Stimulated activated naive CD4-positive, alpha-beta T cell (primary cell): Measurements from ENCODE around the gene NDC1.
"Not testable (repeated sequence)": the region's sequence is repeated elsewhere in the genome, so short reads cannot be mapped to it uniquely, and the experiment has no call there.

Experiments
- DNase-seq, 6 experiments: peaks; one replicate each; lab custom pipeline; 2025; lab: John Stamatoyannopoulos, UW

Gene NDC1

DNA sequence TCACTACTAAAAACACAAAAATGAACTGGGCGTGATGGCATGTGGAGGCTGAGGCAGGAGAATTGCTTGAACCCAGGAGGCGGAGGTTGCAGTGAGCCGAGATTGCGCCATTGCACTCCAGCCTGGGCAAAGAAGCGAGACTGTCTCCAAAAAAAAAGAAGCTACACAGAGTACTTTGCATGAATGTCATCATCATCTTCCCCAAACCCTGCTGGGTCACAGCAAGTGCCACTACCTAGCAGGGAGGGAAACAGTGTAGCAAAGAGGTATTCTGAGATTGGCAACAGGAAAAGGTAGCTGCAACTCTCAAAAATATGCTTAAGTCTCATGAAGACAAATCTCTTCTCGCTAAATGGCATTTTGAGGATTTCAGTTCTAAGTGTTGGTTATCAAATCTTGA is 12.8 kb downstream of the NDC1 start:
- DNase-seq: no peak

DNA sequence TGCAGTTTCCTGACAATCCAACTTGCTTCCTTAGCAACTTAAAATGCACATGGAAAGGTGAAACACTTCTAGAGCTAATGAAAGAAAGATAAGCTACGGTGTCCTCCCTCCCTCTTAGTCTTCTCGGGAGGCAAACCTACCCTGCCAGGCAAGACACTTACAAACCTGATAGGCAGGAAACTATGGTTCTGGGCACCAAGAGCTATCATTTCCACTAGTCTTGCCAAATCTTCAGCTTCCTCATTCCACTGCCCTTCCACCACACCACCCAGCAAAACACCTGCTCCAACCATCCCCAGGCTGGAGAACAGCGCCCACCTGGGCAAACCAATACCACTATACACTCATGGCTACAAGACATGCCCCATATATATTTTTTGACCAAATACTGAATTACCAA is 15.2 kb downstream of the NDC1 start:
- no peak for DNase-seq

- DNase-seq: no peak
Observed at GRCh38 chr1:53821380-53821779, 16.7 kb downstream of the NDC1 start.

- DNase-seq: no peak
Observed at GRCh38 chr1:53819387-53819786, 18.7 kb downstream of the NDC1 start.

DNA sequence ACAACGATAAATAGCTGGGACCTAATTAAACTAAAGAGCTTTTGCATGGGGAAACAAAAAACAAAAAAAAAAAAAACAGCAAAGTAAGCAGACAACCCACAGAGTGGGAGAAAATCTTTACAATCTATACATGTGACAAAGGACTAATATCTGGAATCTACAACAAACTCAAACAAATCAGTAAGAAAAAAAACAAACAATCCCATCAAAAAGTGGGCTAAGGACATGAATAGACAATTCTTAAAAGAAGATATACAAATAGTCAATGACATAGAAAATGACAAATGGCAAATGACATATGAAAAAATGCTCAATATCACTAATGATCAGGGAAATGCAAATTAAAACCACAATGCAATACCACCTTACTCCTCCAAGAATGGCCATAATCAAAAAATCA is 21.5 kb downstream of the NDC1 start:
- not testable (repeated sequence) for DNase-seq

DNA sequence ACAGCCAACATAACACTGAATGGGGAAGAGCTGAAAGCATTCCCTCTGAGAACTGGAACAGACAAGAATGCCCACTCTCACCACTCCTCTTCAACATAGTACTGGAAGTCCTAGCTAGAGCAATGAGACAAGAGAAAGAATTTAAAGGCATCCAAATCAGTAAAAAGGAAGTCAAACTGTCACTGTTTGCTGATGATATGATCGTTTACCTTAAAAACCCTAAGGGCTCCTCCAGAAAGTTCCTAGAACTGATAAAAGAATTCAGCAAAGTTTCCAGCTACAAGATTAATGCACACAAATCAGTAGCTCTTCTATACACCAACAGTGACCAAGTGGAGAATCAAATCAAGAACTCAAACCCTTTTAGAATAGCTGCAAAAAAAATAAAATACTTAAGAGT is 22.6 kb downstream of the NDC1 start:
- not testable (repeated sequence) for DNase-seq

GRCh38 chr1:53811414-53811851 is 26.7 kb downstream of the NDC1 start:
- no peak for DNase-seq

DNA sequence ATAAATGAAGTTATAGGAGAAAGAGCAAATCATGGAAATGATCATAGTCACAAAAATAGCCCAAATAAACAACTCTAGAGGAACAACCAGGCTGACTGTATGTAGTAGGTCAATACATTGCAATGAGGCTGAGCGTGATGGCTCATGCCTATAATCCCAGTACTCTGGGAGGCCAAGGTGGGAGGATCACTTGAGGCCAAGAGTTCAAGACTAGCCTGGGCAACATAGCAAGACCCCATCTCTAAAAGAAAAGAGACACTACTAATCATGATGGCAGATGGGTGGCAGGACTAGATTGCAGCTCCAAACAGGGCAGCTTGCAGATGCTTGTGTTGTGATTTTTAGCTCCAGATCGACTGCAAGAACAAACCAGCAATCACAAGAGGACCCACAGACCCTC is 27.6 kb downstream of the NDC1 start:
- DNase-seq: no peak

DNA sequence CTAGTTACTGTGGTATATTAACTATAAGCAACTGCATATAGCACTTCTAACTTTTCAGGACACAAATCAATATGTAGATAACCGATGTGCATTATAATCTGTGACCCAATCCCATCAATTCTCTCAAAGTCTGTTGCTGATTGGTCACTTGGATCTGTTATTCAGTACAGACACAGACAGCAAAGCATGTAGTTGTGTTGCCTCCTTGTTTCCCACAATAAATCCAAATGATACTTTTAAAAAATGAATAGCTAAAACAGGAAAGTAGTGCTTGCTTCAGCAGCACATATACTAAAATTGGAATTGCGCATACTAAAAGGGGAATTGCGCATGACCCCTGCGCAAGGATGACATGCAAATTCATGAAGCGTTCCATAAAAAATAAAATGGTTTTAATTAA is 28.1 kb downstream of the NDC1 start:
- no peak for DNase-seq

- no peak for DNase-seq
Observed at GRCh38 chr1:53807916-53808315, 30.2 kb downstream of the NDC1 start.

- no peak for DNase-seq
Observed at GRCh38 chr1:53804791-53805505, 33.1 kb downstream of the NDC1 start.

DNA sequence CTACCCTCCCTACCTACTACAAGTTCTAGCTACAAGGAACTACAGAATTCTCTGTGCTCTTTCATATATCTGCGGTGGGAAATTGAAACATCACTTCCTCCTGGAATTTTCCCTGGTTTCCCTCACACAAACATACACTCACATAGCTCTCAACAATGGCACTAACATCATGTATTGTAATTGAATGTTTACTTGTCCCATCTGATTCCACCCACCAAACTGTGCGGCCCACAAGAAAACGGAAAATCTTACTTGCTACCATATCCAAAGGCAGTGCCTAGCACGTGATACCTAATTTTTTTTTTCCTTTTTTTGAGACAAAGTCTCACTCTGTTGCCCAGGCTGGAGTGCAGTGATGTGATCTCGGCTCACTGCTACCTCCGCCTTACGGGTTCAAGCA is 33.9 kb downstream of the NDC1 start:
- DNase-seq: no peak

- no peak for DNase-seq
Observed at GRCh38 chr1:53800621-53801020, 37.5 kb downstream of the NDC1 start.

DNA sequence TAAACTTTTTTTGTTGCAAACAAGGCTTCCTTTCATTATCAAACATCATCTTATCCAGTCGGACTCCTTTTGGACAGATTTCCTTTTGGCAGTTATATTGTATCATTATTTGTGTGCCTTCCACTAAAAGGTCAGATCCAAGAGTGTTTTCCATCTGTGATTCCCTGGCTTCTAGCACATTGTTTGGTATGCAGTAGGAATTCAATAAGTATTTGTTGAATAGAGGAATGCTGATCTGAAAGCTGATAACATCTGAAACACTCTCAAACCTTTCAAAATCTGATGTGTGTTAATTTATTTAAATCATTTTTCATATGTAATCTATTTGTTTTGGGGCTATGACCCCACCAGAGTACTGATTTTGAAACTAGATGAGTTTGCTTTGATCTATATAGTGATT is 39.0 kb downstream of the NDC1 start:
- no peak for DNase-seq

- DNase-seq: no peak
Observed at GRCh38 chr1:53792806-53793205, 45.3 kb downstream of the NDC1 start.

DNA sequence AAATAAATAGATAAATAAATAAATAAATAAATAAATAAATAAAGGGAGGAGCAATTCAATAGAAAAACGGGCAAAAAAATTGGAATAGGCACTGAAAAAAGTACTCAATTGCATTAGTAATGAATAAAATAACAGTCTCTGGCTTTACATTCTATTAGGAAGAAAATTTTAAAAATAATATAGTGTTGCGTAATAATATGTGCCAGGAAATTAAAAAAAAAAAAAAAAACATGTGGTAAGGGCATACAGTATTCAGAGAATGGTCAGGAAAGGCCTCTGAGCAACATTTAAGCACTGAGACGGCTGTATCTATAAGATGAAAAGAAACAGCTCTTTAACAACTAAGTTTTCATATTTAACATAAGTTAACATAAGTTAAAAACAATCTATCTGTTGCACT is 50.4 kb downstream of the NDC1 start:
- DNase-seq: no peak

DNA sequence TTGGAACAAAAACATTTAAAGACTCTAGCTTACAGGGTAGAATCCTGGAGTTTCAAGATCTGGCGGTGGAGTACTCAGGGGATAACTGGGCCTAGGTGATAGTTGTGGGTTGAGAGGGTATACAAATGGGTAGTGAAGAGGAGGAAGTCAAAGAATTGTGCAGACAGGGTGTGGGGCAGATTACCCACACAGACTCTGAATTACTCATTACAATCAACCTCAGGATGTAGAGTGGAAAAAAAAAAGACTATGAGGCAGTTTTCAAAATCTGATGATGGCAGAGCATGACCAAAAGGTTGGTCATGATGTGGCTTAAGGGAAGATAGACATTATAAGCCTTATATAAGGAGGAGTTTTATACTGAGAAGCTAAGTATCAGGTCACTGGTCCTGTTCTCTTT is 55.0 kb downstream of the NDC1 start:
- DNase-seq: no peak

DNA sequence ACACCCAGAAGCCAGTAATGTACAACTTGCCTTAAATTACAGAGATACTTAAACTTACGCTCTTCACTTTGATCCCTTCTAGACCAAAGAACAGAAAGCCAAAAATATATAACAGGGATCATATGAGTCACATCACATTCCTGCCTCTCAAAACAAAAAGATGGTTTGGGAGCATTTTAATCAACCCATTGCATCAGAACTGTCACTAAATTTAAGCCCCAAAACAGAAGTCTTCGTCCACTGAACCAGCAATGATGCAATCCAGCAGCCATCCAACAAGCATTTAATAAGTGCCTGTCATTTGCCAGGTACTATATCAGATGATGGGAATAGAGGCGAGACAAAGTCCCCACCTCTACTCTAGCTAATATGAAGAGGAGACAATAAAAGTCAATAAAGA is 56.4 kb downstream of the NDC1 start:
- DNase-seq: no peak

DNA sequence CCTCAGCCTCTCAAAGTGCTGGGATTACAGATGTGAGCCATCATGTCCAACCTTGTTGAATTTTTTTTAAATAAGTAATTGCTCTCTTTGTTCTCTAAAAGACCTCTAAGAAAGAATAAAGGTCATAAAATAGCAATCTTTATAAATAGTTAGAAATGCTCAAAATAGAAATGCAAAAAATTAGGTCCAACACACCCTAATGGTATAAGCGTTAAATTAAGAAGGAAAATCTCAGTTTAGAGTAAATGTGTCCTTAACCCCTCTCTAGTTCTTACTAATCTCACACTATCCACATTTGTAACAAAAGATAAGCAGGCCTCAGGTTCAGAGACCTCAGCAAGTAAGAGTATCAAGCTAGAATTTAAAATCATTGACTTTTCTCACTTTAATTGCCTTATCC is 60.8 kb downstream of the NDC1 start:
- no peak for DNase-seq

- no peak for DNase-seq
Observed at GRCh38 chr1:53771648-53772047, 66.4 kb downstream of the NDC1 start.

GRCh38 chr1:53769780-53770179 is 68.3 kb downstream of the NDC1 start:
- DNase-seq: no peak

DNA sequence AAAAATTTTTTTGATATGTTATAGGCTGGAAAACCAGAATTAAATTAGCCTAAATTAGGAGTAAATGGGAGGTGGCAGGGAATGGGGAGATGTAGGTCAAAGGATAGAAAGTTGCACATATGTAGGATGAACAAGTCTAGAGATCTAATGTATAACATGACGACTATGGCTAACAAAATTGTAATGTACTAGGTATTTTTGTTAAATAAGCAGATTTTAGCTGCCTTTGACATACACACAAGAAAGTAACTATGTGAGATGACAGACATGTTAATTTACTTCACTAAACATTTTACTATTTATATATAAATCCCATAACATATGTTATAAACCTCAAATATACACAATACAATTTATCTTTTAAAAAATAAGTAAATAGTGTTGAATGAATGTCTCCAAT is 68.9 kb downstream of the NDC1 start:
- no peak for DNase-seq

GRCh38 chr1:53766831-53767405 is 71.2 kb downstream of the NDC1 start:
- DNase-seq: no peak

- DNase-seq: no peak
Observed at GRCh38 chr1:53766194-53766742, 71.8 kb downstream of the NDC1 start.
